AG04450 (cell line): ENCODE data around the gene RAB18. TPM values are rescaled to one million over a fixed set of nuclear protein-coding genes. Genes with fewer than 3 reads are reported as not detected.
"Not testable (repeated sequence)": the region's sequence is repeated elsewhere in the genome, so short reads cannot be mapped to it uniquely, and the experiment has no call there.

ENCODE experiments used
- CTCF ChIA-PET: fragments of 300-600, 350-600 bp; formaldehyde crosslinking; extraction: SDS; loops from one replicate; lab custom pipeline; 2022; ENCODE audit warnings: antibody characterized with exemption, inconsistent platforms; lab: Charles Lee
- POLR2A ChIA-PET: fragments of 350-600 bp; formaldehyde crosslinking; extraction: SDS; loops from one replicate; lab custom pipeline; 2021; ENCODE audit warnings: antibody characterized with exemption, inconsistent platforms; lab: Yijun Ruan, JAX
- DNase-seq: peaks from one replicate; pipeline ENCODE4 v3.0.0-alpha.2; 2011; ENCODE audit warnings: low read depth, low spot score
- H3K27ac ChIP-seq: one replicate; pipeline ENCODE4 v1.5.1; 2012; ENCODE audit warnings: low read depth, low read length, control low read depth
- H3K27me3 ChIP-seq: one replicate; pipeline ENCODE4 v1.6.0; 2012; ENCODE audit warnings: low read length; ENCODE audit not compliant: control insufficient read depth, insufficient read depth
- H3K4me3 ChIP-seq: 2 replicates; pipeline ENCODE4 v1.5.1; 2011; ENCODE audit warnings: mild to moderate bottlenecking, low read depth, low read length, control low read depth
- H3K9me3 ChIP-seq: 2 replicates; pipeline ENCODE4 v1.5.1; 2012; ENCODE audit warnings: low read length; ENCODE audit not compliant: control insufficient read depth, insufficient read depth
- CTCF ChIP-seq: IDR thresholded peaks from 2 replicates; pipeline ENCODE4 v1.5.1; 2011; ENCODE audit warnings: low read depth, low read length, control low read depth, inconsistent platforms
- polyA plus RNA-seq: library from polyadenylated mRNA; depleted of rRNA; stranded (reverse); fragments of >200 nt; gene quantifications from 2 replicates; pipeline ENCODE4 v1.2.3, GENCODE V29; 2011

Gene RAB18
- polyA plus RNA-seq, 1 experiment = 93.5 TPM

- DNase-seq = no peak
- Histone ChIP-seq H3K27me3 (peaks cover 2% of the 10 kb centered on the region), H3K27ac (no peak overlapping the region), H3K4me3 (no peak overlapping the region), H3K9me3 (no peaks in the 10 kb centered on the region)
- ChIA-PET CTCF (interaction anchor here (0.6 to 2.0 kb wide), 2 partner anchors 13 to 36 kb away, joined by 4 to 8 read pairs; no protein-coding TSS in a partner anchor), POLR2A (no interaction called here)
- no peak for TF ChIP-seq CTCF
Observed at GRCh38 chr10:27461312-27461711, 42.8 kb upstream of the RAB18 start.

DNA sequence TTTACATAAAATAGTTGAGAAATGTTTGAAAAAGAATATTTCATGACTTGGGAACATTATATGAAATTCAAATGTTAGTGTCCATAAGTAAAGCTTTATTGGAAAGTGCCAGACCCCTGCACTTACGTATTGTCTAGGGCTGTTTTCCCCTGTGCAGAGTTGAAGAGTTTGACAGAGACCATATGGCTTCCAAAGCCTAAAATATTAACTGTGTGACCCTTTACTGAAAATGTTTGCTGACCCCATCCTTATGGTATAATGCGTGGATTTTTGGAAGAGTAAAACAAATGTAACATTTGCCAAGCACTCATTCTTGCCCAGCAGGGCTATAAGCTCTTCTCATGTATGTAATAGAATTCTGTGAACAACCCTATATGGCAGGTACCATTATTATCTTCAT, 40.1 kb upstream of the RAB18 start:
- H3K4me3 ChIP-seq = no peak overlapping the region
- H3K9me3 ChIP-seq = no peaks in the 10 kb centered on the region
- CTCF ChIA-PET = no interaction called here
- DNase-seq = no peak
- POLR2A ChIA-PET = no interaction called here
- no peak overlapping the region for H3K27ac ChIP-seq
- no peak for TF ChIP-seq CTCF
- peaks cover 2% of the 10 kb centered on the region for H3K27me3 ChIP-seq

DNA sequence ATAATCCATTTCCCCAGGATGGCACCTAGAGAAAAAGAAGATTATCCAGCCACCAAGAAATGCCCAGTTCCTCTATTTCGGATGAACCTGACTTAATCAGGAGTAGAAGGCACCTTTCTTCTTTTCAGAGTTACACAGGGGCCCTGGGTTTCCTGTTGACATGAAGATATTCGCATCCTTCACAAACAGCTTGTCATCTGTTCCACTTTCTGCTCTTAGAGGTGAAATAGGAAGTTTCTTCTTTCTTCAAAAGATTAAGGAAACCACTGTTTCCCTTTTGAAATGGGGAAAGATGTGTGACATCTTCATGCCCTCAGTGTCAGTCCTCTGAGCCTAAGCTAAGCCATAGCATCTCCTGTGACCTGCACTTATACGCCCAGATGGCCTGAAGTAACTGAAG, 39.1 kb upstream of the RAB18 start:
- Histone ChIP-seq H3K4me3 (no peak overlapping the region), H3K27ac (no peak overlapping the region), H3K27me3 (peaks cover 2% of the 10 kb centered on the region), H3K9me3 (no peaks in the 10 kb centered on the region)
- TF ChIP-seq CTCF = no peak
- ChIA-PET CTCF (no interaction called here), POLR2A (no interaction called here)
- DNase-seq = no peak

DNA sequence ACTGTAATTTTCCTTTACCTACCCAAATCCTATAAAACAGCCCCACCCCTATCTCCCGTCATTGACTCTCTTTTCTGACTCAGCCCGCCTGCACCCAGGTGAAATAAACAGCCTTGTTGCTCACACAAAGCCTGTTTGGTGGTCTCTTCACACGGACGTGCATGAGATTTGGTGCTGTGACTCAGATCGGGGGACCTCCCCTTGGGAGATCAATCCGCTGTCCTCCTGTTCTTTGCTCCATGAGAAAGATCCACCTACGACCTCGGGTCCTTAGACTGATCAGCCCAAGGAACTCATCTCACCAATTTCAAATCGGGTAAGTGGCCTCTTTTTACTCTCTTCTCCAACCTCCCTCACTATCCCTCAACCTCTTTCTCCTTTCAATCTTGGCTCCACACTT, 38.5 kb upstream of the RAB18 start:
- DNase-seq, H3K27ac ChIP-seq, POLR2A ChIA-PET, CTCF ChIA-PET, H3K9me3 ChIP-seq, H3K4me3 ChIP-seq, H3K27me3 ChIP-seq: not testable (repeated sequence)

GRCh38 chr10:27470885-27471284, 33.2 kb upstream of the RAB18 start:
- no peak for DNase-seq
- ChIA-PET POLR2A (no interaction called here), CTCF (no interaction called here)
- H3K27ac ChIP-seq = no peak overlapping the region
- no peak overlapping the region for H3K4me3 ChIP-seq
- no peaks in the 10 kb centered on the region for H3K9me3 ChIP-seq
- H3K27me3 ChIP-seq = peaks cover 6% of the 10 kb centered on the region
- TF ChIP-seq CTCF = no peak

DNA sequence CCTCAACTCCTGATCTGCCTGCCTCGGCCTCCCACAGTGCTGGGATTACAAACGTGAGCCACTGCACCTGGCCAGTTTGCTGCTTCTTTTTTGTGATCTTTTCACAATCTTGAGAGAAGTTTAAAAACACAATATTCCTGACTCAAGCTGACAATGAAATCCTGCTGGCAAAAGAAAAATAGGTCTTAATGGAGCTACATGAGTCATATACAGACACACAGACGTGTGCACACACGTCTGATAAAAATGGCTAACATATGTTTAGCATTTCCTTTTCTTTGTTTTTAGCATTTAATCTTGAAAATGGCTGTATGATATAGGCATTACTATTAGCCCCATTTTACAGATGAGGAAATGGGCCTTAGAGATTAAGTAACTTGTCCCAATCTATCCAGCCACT, 29.4 kb upstream of the RAB18 start:
- CTCF ChIA-PET = no interaction called here
- POLR2A ChIA-PET = no interaction called here
- no peak for DNase-seq
- Histone ChIP-seq H3K9me3 (no peaks in the 10 kb centered on the region), H3K27me3 (peaks cover 6% of the 10 kb centered on the region), H3K4me3 (no peak overlapping the region), H3K27ac (no peak overlapping the region)
- TF ChIP-seq CTCF = no peak
